GM18526 (cell line): ENCODE data around the gene VEPH1.

ENCODE experiments used
- POLR2A ChIP-seq: IDR thresholded peaks from 3 replicates; pipeline ENCODE4 v1.6.1; 2011; ENCODE audit not compliant: insufficient read length; ENCODE audit errors: extremely low read depth

VEPH1 gene

DNA sequence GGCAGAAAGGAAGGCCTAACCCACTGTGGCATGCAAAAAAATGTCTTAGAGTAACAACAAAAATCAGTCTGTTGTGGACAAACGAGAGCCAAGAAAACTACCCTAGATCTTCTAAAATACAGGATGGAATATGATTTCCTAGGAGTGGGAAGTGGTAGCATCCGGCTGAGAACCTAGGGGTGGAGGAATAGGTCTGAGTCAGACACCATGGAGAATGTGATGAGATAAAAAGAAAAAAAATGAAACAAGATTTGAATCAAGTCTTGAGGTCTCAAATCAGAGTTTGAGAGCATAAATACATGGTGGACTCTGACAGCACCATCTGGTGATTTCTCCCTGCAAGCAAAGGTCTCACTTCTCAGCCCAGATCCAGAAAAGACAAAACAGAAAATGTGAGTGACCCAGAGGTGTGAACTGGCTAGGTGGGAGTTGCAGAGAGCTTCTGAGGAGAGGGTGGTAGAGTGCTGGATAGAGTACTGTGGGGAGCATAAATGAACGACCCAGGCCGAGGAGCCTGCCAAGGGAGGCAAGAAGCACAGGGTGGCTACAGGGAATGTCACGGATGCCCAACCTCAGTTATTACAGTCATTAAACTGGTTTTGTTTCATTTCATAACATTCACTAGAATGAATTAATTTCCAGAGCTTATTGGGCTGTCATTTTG is 27.6 kb upstream of the VEPH1 start:
- TF ChIP-seq POLR2A, result no peak

DNA sequence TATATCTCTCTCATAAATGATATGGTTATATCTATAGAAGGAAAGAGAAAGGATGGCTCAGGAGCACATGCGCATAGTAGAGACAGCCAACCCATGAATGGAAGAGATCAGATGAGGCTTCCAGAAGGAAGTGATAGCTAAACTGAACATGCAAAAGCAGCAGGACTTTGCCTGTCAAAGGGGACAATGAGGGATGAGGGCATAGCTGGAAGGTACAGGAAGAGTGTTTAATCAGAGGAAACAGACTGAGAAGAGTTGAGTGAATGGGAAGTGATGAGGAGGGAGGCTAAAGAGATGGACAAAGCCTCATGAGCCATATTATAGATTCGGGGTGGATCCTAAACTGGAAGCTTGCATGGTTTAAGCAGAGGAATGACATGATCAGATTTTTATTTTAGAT is 26.5 kb upstream of the VEPH1 start:
- no peak for TF ChIP-seq POLR2A

DNA sequence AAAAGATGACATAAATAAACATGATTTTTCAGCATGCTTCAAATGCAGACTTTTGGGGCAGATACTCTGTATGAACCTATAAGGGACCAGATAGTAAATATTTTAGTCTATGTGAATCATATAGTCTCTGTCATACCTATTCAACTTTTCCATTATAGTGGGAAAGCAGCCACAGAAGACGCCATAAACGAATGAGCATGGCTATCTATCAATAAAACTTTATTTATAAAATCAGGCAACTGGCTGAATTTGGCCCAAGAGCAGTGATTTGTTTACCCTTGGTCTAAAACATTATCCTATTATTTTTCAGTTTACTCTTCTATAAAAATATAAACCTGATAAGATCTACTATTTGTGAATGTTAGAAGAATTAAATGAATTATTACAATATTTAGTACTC is 25.9 kb upstream of the VEPH1 start:
- TF ChIP-seq POLR2A, result no peak

DNA sequence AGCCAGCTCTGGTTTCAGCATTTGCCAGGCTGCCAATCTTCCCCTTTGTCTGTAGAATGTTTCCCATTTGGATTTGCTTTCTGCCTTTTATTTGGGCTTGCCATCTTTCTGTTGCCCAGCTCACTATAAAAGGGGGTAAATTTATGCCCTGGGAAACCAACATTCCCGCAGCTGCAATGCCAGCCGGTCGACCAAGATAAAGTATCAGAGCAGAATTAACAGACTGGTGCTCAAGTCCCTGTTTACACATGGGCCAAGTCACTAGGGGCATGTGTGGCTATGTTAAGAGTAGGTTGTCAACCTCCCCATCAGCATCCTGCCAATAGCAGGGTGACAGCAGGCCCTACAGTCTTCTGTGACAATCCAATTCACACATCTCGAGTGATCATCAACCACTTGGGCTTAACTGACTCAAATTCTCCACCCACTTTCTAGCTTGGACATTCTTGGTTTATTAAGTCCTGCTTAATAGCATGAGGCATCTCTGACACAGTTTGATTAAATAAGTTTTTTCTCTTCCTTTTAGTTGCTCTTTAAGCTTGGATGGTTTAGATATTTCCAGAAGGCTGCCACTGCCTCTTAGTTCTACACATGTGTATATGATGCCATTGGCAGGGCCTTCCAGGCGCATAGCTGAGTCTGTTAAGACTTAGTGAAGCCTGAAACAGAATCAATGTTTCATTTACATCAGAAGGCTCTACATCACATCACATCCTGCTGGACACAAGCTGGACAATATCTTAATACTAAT is 24.1 kb upstream of the VEPH1 start:
- TF ChIP-seq POLR2A, result no peak

DNA sequence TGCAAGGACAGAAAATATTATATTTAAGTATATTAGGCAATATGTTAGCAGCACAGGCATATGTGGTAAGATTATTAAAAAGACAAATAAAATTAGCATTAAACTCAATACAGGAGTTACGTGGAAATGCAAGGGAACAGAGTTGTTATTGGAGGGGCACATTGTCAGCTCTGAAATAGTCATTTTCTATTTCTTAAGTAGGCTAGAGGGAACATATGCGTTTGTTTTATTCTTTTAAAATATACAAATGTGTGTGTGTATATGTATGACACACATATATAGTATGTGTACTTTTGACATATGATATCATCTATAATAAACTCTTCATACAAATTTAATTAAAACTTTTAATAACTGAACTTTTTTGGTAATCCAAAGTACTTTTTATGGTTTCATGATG is 22.8 kb upstream of the VEPH1 start:
- TF ChIP-seq POLR2A, result no peak

DNA sequence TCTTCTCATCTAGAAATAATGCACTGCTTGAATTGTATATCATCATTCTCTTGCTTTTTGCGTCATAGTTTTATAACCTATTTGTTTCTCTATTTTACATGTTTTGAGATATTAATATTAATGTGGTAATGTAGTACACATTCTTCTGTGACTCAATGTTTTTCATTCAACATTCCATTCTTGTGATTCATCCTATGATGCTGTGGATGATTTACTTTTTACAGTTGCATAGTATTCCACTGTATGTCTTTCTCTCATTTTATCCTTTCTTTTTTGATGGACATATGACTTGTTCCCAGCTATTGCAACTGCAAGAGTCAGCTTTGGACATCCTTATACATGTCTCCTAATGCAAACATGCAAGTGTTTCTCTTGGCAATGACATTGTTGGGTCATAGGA is 20.6 kb upstream of the VEPH1 start:
- TF ChIP-seq POLR2A, result no peak

DNA sequence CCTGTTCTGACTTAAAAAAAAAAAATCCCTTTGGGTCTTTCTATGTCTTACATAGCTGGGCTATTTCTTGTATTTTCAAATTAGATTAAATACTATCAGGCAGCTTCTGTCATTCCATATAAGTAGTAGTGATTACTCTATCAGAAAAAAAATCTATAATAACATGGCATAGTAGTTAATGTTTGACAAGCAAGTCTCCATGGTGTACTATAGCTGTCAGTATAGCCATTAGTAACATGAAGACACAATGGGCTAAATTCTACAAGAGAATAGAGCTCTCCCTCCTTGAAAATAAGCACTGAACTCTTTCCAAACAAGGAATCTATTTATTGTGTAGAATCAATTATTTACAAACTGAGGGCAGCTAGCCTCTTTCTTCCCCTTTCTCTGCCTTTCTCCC is 19.4 kb upstream of the VEPH1 start:
- no peak for TF ChIP-seq POLR2A

DNA sequence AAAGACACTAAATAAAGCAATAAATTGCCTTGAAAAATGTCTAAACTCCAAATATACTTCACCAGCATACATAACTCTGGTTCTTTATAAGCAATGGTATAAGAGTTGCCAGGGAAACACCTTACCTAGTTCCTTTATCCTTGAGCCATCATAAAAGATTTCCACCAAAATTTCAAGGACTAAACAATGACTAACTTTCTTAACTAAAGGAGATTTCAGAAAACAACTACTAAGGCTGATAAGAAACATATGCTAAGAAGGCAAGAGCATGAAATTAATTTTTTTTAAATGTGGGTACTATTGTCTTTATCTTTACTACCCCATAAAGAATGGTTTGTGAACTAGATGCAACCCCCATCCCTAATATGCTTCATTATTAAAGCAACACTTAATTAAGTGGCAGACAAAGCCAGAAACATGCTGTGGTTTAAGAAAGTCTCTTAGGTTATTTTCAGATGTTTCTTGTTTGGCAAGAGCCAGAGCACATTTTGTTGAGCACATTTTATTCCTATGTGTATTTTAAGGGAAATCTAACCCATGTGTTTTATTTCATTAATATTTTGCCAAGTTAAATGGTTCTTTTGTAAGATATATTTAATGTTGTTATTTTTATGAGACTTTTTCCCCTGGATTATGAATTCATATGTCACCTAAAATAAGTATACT is 17.4 kb upstream of the VEPH1 start:
- no peak for TF ChIP-seq POLR2A

DNA sequence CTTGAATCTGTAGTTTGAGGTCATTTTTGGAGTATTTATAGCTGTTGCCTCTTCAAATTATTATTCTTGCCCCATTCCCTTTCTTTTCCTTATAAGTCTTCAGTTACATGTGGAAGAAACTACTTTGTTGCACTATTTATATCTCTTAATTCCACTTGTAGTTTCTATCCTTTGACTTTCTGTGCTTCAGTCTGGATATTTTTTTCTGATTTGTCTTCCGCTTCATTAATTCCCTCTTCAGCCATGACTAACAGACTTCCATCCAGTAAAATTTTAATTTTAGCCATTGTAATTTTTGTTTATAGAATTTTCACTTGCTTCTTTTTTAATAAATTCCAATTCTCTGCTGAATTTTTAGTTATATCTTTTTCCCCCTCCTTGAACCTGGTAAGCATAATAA is 15.7 kb upstream of the VEPH1 start:
- TF ChIP-seq POLR2A, result no peak

DNA sequence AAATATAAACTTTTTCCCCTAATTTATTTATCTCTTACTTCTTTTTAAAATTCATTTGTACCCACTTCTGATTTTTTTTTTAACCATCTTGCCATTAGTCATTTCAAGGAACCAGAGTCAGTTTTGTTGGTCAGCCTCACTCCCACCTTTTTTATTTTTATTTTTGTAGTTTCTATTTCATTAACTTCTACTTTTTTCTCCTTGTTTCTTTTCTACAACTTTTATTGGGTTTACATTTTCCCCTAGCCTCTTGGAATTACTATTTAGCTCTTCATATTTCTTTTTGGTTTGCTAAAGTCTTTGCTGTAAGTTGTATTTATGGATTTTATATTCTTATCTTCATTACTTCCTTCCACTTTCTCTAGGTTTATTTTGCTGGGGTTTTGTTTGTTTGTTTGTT is 13.7 kb upstream of the VEPH1 start:
- TF ChIP-seq POLR2A, result no peak

DNA sequence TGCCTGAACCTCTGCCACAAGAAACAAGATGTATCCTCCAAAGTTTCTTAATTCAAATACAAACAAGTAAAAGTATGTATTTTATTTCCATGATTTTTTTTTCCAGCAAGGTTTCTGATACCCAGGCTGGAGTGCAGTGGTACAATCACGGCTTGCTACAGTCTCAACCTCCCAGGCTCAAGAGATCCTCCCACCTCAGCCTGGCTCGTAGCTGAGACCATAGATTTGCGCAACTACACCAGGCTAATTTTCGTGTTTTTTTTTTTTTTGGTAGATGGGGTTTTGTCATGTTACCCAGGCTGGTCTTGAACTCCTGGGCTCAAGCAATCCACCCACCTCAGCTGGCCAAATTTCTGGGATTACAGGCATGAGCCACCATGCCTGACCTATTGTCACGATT is 12.2 kb upstream of the VEPH1 start:
- TF ChIP-seq POLR2A, result no peak

DNA sequence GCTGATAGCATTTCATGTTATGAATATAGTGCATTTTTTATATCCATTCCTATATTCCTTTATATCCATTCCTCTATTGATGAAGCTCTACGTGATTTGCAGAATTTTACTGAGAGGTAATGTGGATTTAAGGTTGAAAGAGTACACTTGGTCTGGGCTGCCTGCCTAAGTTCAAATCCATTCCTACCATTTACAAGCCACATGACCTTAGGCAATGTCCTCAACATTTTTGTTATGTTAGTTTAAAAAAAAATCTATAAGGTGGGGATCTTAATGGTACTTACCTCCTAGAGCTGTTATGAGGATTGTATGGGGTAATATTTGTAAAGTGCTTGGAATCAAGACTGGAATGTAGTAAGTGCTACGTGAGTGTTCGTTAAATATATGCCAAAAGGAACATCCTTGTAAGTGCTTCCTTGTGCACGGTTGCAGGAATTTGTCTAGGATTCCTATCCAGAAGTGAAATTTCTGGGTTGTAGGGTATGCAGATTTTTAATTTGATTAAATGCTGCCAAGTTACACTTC is 11.2 kb upstream of the VEPH1 start:
- no peak for TF ChIP-seq POLR2A

DNA sequence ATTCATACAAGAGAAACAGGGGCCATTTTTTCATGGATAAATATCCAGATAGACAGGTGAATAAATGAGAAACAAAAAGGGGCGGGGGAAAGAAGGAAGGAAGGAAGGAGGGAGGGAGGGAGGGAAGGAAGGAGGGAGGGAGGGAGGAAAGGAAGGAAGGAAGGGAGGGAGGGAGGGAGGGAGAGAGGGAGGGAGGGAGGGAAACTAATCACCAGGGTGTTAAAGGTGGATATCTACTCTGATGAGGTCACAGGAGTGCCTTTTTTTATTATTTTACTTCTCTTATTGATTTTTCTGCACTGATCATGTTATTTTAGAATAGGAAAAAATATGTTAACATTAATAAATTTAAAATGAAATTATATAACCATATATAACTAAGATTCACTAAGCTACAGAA is 10.4 kb upstream of the VEPH1 start:
- no peak for TF ChIP-seq POLR2A

DNA sequence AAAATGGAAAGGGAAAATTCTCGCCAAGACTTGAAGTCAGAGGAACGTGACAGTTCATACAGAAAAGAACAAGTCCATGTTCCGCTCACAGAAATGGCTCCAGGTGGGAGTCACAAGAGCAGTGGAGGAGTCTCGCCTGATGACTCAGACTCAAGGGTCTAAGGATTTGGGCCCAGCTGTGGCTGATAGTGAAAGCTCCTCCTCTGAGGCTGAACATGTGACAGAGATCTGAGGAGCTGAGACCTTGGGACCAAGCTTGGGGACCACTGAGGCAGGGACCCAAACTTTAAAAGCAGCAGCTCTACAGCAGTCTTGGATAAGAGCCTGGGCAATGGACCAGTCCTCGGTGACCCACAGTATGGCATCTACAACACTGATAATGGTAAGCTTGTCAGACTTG is 9.3 kb upstream of the VEPH1 start:
- TF ChIP-seq POLR2A, result no peak

DNA sequence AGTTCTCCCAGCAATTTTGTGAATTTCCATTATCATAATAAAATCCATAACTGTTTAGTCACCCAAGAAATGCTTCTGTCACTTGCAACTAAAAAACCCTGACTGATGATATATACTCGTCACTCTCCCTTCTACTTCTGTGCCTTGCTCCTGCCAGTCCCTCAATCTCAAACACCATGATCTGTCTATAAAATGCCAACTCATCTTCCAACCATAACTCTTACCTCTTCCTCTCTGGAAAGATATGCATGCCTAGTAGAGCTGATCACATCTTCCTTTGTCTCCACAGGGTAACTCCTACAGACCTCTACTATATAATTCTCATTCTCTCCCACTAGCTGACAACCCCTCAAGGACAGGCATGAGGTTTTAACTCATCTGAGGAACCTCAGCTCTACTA is 5.2 kb upstream of the VEPH1 start:
- TF ChIP-seq POLR2A, result no peak

DNA sequence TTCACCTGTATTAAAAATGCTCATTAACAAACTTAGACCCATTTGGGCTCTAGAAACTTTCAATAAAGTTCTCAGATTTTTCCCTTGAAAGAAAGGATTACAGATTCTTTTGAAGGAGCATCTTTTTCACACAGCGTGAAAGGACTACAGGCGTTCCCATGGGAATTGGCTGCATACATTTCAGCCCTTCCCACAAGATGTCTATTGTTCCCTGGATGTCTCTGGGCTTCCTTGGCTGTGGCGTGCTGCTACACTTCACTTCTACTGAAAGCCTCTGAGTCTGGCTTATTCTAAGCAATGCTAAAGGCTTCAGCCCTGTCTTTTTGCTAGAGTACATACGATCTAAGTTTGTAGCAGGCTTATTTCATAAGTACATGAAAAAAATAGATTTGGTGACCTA is 1.4 kb downstream of the VEPH1 start:
- no peak for TF ChIP-seq POLR2A

DNA sequence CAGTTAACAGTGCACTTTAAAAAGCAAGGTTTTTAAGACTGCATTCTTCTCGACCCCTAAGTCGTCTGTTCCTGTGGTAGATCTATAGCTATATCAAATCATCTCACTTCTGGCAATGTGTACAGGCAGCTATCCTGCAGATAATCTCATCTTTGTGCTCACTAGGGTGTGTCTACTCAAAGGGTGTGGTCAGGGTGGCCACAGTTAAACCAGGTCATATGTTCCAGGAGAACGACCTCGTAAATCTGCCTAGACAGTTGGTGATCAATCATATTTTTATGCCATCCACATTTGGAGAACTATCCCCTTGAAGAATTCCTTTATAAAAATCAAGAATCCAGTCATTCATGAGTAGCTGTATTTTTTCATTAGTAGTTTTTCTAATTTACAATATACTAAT is 3.0 kb downstream of the VEPH1 start:
- TF ChIP-seq POLR2A, result no peak
